ENCODE measurements around the gene ARSG. TPM values are rescaled to one million over a fixed set of nuclear protein-coding genes. Genes with fewer than 3 reads are reported as not detected.
A peak's percentile ranks its signal among the peaks of the same experiment; 100 is the strongest.

ARSG gene
- total and polyA plus RNA-seq, 2 of the 13 experiments (the other 11 are each of a cell fraction or from before 2014, with no cell fraction given), result 3.7 to 15.2 TPM

DNA sequence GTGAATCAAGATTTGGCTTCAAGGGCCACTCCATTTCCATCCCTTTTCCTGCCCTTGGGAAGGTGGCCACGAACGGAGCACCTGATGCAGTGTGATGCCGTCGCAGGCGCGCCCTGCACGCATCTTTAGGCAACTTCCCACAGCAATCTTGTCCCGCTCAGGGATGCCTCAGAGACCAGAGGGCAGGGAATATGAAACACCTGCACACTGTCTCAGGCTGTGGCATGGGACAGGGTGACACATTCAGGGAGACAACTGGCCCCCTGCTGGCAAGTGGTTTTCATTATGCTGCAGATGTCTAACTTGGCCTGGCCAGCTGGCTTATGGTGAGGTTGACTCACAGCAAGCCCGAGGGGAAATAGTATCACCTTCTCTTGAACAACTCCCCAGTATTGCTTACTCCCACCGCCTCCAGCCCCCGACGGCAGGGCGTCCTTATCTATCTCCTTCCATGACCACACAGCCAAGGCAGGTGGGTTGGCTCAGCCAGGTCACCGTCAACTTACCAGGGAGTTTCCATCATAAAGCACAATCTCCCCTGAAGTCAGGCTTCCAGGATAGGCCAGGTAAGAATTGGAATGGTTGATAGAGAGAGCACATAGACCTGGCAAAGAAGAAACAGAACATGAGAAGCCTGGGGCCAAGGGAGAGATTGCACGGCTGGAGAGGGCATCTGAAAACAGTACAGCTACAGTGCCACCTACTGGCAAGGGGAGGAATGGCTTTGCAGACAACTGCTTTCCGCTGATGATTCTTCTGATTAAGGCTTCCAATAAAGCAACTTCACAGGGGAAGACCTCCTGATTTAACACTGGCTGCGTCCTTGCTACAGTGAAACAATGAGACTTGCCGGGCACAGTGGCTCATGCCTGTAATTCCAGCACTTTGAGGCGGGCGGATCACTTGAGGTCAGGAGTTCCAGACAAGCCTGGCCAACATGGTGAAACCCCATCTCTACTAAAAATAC, 144.9 kb downstream of the ARSG start (continued):
- TF ChIP-seq, protein P1, sequence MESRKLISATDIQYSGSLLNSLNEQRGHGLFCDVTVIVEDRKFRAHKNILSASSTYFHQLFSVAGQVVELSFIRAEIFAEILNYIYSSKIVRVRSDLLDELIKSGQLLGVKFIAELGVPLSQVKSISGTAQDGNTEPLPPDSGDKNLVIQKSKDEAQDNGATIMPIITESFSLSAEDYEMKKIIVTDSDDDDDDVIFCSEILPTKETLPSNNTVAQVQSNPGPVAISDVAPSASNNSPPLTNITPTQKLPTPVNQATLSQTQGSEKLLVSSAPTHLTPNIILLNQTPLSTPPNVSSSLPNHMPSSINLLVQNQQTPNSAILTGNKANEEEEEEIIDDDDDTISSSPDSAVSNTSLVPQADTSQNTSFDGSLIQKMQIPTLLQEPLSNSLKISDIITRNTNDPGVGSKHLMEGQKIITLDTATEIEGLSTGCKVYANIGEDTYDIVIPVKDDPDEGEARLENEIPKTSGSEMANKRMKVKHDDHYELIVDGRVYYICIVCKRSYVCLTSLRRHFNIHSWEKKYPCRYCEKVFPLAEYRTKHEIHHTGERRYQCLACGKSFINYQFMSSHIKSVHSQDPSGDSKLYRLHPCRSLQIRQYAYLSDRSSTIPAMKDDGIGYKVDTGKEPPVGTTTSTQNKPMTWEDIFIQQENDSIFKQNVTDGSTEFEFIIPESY (CRISPR knock-in tag; IDR thresholded peaks at IDR 0.05), result peak; percentile 70
- TF ChIP-seq, protein P2, sequence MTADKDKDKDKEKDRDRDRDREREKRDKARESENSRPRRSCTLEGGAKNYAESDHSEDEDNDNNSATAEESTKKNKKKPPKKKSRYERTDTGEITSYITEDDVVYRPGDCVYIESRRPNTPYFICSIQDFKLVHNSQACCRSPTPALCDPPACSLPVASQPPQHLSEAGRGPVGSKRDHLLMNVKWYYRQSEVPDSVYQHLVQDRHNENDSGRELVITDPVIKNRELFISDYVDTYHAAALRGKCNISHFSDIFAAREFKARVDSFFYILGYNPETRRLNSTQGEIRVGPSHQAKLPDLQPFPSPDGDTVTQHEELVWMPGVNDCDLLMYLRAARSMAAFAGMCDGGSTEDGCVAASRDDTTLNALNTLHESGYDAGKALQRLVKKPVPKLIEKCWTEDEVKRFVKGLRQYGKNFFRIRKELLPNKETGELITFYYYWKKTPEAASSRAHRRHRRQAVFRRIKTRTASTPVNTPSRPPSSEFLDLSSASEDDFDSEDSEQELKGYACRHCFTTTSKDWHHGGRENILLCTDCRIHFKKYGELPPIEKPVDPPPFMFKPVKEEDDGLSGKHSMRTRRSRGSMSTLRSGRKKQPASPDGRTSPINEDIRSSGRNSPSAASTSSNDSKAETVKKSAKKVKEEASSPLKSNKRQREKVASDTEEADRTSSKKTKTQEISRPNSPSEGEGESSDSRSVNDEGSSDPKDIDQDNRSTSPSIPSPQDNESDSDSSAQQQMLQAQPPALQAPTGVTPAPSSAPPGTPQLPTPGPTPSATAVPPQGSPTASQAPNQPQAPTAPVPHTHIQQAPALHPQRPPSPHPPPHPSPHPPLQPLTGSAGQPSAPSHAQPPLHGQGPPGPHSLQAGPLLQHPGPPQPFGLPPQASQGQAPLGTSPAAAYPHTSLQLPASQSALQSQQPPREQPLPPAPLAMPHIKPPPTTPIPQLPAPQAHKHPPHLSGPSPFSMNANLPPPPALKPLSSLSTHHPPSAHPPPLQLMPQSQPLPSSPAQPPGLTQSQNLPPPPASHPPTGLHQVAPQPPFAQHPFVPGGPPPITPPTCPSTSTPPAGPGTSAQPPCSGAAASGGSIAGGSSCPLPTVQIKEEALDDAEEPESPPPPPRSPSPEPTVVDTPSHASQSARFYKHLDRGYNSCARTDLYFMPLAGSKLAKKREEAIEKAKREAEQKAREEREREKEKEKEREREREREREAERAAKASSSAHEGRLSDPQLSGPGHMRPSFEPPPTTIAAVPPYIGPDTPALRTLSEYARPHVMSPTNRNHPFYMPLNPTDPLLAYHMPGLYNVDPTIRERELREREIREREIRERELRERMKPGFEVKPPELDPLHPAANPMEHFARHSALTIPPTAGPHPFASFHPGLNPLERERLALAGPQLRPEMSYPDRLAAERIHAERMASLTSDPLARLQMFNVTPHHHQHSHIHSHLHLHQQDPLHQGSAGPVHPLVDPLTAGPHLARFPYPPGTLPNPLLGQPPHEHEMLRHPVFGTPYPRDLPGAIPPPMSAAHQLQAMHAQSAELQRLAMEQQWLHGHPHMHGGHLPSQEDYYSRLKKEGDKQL (CRISPR knock-in tag; IDR thresholded peaks at IDR 0.05; ENCODE audit: low read depth), result no peak
- TF ChIP-seq MEF2D (CRISPR knock-in tag; IDR thresholded peaks at IDR 0.05) (peak; percentile 58; the same call in 1 of the 2 replicates), ZBTB38 (CRISPR knock-in tag; IDR thresholded peaks at IDR 0.05) (peak; percentile 80), SOX6 (IDR thresholded peaks at IDR 0.05) (no peak), SOX6 (CRISPR knock-in tag; IDR thresholded peaks at IDR 0.05) (0 out of 2 replicates have a peak, but pooled peaks have one; percentile 6), ERF (CRISPR knock-in tag; IDR thresholded peaks at IDR 0.05) (0 out of 2 replicates have a peak, but pooled peaks have one; percentile 19), NFYB (CRISPR knock-in tag; IDR thresholded peaks at IDR 0.05) (0 out of 2 replicates have a peak, but pooled peaks have one; percentile 11), CBX5 (CRISPR knock-in tag; IDR thresholded peaks at IDR 0.05; ENCODE audit: borderline replicate concordance) (peak; percentile 40; the same call in 1 of the 2 replicates), ZFP36L1 (CRISPR knock-in tag; IDR thresholded peaks at IDR 0.05) (peak; percentile 73; the same call in 1 of the 2 replicates), NCOR1 (IDR thresholded peaks at IDR 0.05; ENCODE audit: borderline replicate concordance, low read length) (no peak)
- TF ChIP-seq, protein P3, sequence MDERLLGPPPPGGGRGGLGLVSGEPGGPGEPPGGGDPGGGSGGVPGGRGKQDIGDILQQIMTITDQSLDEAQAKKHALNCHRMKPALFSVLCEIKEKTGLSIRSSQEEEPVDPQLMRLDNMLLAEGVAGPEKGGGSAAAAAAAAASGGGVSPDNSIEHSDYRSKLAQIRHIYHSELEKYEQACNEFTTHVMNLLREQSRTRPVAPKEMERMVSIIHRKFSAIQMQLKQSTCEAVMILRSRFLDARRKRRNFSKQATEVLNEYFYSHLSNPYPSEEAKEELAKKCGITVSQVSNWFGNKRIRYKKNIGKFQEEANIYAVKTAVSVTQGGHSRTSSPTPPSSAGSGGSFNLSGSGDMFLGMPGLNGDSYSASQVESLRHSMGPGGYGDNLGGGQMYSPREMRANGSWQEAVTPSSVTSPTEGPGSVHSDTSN (CRISPR knock-in tag; IDR thresholded peaks at IDR 0.05), result no peak
- TF ChIP-seq, protein P4, sequence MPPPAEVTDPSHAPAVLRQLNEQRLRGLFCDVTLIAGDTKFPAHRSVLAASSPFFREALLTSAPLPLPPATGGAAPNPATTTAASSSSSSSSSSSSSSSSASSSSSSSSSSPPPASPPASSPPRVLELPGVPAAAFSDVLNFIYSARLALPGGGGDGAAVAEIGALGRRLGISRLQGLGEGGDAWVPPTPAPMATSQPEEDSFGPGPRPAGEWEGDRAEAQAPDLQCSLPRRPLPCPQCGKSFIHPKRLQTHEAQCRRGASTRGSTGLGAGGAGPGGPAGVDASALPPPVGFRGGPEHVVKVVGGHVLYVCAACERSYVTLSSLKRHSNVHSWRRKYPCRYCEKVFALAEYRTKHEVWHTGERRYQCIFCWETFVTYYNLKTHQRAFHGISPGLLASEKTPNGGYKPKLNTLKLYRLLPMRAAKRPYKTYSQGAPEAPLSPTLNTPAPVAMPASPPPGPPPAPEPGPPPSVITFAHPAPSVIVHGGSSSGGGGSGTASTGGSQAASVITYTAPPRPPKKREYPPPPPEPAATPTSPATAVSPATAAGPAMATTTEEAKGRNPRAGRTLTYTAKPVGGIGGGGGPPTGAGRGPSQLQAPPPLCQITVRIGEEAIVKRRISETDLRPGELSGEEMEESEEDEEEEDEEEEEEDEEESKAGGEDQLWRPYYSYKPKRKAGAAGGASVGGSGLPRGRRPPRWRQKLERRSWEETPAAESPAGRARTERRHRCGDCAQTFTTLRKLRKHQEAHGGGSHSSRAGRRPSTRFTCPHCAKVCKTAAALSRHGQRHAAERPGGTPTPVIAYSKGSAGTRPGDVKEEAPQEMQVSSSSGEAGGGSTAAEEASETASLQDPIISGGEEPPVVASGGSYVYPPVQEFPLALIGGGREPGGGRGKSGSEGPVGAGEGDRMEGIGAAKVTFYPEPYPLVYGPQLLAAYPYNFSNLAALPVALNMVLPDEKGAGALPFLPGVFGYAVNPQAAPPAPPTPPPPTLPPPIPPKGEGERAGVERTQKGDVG (CRISPR knock-in tag; IDR thresholded peaks at IDR 0.05; ENCODE audit: borderline replicate concordance), result peak; percentile 69; the same call in 1 of the 2 replicates
